GM23338 (cell line): ENCODE measurements around the gene LMF2. TPM values are rescaled to one million over a fixed set of nuclear protein-coding genes. Genes with fewer than 3 reads are reported as not detected.

Source experiments
- ATAC-seq: fragments of 200-7000 bp; cut with Tn5 transposase; 3 replicates; pipeline ENCODE4 v1.9.1; 2020
- DNase-seq: peaks from one replicate; pipeline ENCODE4 v3.0.0-alpha.2; 2015; ENCODE audit warnings: low spot score
- H2AFZ ChIP-seq: fragments of 200-600 bp; sonication (generic); 2 replicates; pipeline ENCODE4 v1.8.0; 2016; ENCODE audit warnings: antibody characterized with exemption, mild to moderate bottlenecking, moderate library complexity
- H3F3A ChIP-seq: fragments of 200-600 bp; sonication (generic); replicated peaks from 2 replicates; pipeline ENCODE4 v1.8.0; 2017; ENCODE audit warnings: antibody characterized with exemption, mixed run types, low read depth
- H3K27ac ChIP-seq: fragments of 200-600 bp; sonication (generic); 2 replicates; pipeline ENCODE4 v1.6.1; 2016; ENCODE audit warnings: low read depth
- H3K27me3 ChIP-seq: fragments of 200-600 bp; sonication (generic); 2 replicates; pipeline ENCODE4 v1.8.0; 2016; ENCODE audit warnings: mild to moderate bottlenecking, mixed run types, moderate library complexity; ENCODE audit not compliant: insufficient read depth
- H3K36me3 ChIP-seq: fragments of 200-600 bp; sonication (generic); 2 replicates; pipeline ENCODE4 v1.8.0; 2016; ENCODE audit warnings: mild to moderate bottlenecking; ENCODE audit not compliant: insufficient read depth
- H3K4me1 ChIP-seq: fragments of 200-600 bp; sonication (generic); 2 replicates; pipeline ENCODE4 v1.8.0; 2016; ENCODE audit warnings: mild to moderate bottlenecking, moderate library complexity; ENCODE audit not compliant: insufficient read depth
- H3K4me2 ChIP-seq: fragments of 200-600 bp; sonication (generic); 2 replicates; pipeline ENCODE4 v1.7.1; 2017; ENCODE audit warnings: mixed run types
- H3K4me3 ChIP-seq: fragments of 200-600 bp; sonication (generic); 2 replicates; pipeline ENCODE4 v1.6.1; 2016; ENCODE audit warnings: mixed run types
- H3K79me2 ChIP-seq: fragments of 200-600 bp; sonication (generic); replicated peaks from 2 replicates; pipeline ENCODE4 v1.8.0; 2017; ENCODE audit warnings: mild to moderate bottlenecking; ENCODE audit not compliant: insufficient read depth
- H3K9me2 ChIP-seq: fragments of 200-600 bp; sonication (generic); 2 replicates; pipeline ENCODE4 v1.8.0; 2017; ENCODE audit not compliant: insufficient read depth
- H4K20me1 ChIP-seq: fragments of 200-600 bp; sonication (generic); replicated peaks from 2 replicates; pipeline ENCODE4 v1.8.0; 2017; ENCODE audit warnings: mild to moderate bottlenecking; ENCODE audit not compliant: insufficient read depth
- H3K27ac Mint-ChIP-seq: 2 replicates; pipeline ENCODE4 v1.8.0; 2020; ENCODE audit warnings: inconsistent platforms, mild to moderate bottlenecking, moderate library complexity, mixed read lengths
- H3K27me3 Mint-ChIP-seq: 3 replicates; pipeline ENCODE4 v1.8.0; 2022; ENCODE audit warnings: low read depth, mild to moderate bottlenecking, moderate library complexity, mixed read lengths, inconsistent platforms; ENCODE audit not compliant: insufficient read depth, poor library complexity
- H3K36me3 Mint-ChIP-seq: 3 replicates; pipeline ENCODE4 v1.8.0; 2021; ENCODE audit warnings: low read depth, mild to moderate bottlenecking, inconsistent platforms, moderate library complexity, mixed read lengths
- H3K4me1 Mint-ChIP-seq: 3 replicates; pipeline ENCODE4 v1.8.0; 2020; ENCODE audit warnings: mild to moderate bottlenecking, inconsistent platforms, mixed read lengths
- H3K4me3 Mint-ChIP-seq: 3 replicates; pipeline ENCODE4 v1.8.0; 2021; ENCODE audit warnings: moderate library complexity, mild to moderate bottlenecking, inconsistent platforms, mixed read lengths
- H3K9me3 Mint-ChIP-seq: 3 replicates; pipeline ENCODE4 v1.8.0; 2020; ENCODE audit warnings: moderate library complexity, mild to moderate bottlenecking, inconsistent platforms, mixed read lengths
- CREB1 ChIP-seq: fragments of 250-450 bp; sonication (Bioruptor Pico); IDR thresholded peaks from 2 replicates; pipeline ENCODE4 v1.5.0; 2020; ENCODE audit warnings: low read depth, mild to moderate bottlenecking, moderate library complexity
- EZH2 ChIP-seq: fragments of 200-600 bp; sonication (generic); IDR thresholded peaks from one replicate; pipeline ENCODE4 v1.8.0; 2017; ENCODE audit warnings: antibody characterized with exemption, mild to moderate bottlenecking, low read depth; ENCODE audit not compliant: unreplicated experiment
- EZH2phosphoT487 ChIP-seq: fragments of 200-600 bp; sonication (generic); IDR thresholded peaks from one replicate; pipeline ENCODE4 v1.8.1; 2018; ENCODE audit warnings: antibody characterized with exemption; ENCODE audit not compliant: unreplicated experiment
- JUNB ChIP-seq: IDR thresholded peaks from one replicate; pipeline ENCODE4 v1.6.1; 2016; ENCODE audit warnings: antibody characterized with exemption; ENCODE audit not compliant: unreplicated experiment
- NANOG ChIP-seq: IDR thresholded peaks from 2 replicates; pipeline ENCODE4 v1.6.1; 2016; ENCODE audit warnings: antibody characterized with exemption, borderline replicate concordance
- POLR2AphosphoS5 ChIP-seq: IDR thresholded peaks from 2 replicates; pipeline ENCODE4 v1.6.1; 2016; ENCODE audit warnings: antibody characterized with exemption, low read depth
- STAT1 ChIP-seq: IDR thresholded peaks from one replicate; pipeline ENCODE4 v1.6.1; 2016; ENCODE audit warnings: antibody characterized with exemption; ENCODE audit not compliant: unreplicated experiment
- ZNF114 ChIP-seq: fragments of 250-450 bp; sonication (Bioruptor Pico); IDR thresholded peaks from 2 replicates; pipeline ENCODE4 v1.5.0; 2020; ENCODE audit warnings: mild to moderate bottlenecking, moderate library complexity
- ZNF331 ChIP-seq: fragments of 250-450 bp; sonication (Bioruptor Pico); IDR thresholded peaks from 2 replicates; pipeline ENCODE4 v1.5.0; 2020; ENCODE audit warnings: low read depth, mild to moderate bottlenecking, moderate library complexity
- ZNF462 ChIP-seq: fragments of 250-450 bp; sonication (Bioruptor Pico); IDR thresholded peaks from 2 replicates; pipeline ENCODE4 v1.5.0; 2020; ENCODE audit warnings: mild to moderate bottlenecking, moderate library complexity
- polyA plus RNA-seq: library from polyadenylated mRNA; unstranded; fragments of >200 nt; fragmentation: Nextera tagmentation; extraction: Ambion mirVana; gene quantifications from 2 replicates; pipeline ENCODE4 v1.2.1, GENCODE V29; 2016
- total RNA-seq: library from RNA; depleted of rRNA; stranded (reverse); fragments of >200 nt; shearing (Covaris generic); gene quantifications from 2 replicates; pipeline ENCODE4 v1.2.3, GENCODE V29; 2014
- TF ChIP-seq, protein P1 (sequence below): IDR thresholded peaks from 2 replicates; pipeline ENCODE4 v1.6.1; 2016; ENCODE audit warnings: antibody characterized with exemption
- TF ChIP-seq, protein P2 (sequence below), 2 experiments: fragments of 200-600 bp in 1 of 2; sonication (generic) in 1 of 2; conservative IDR thresholded peaks; 2 replicates each; pipeline versions ENCODE4 v1.5.1 to v1.6.1; 2016 to 2017; ENCODE audit warnings: antibody characterized with exemption in 2 of 2, low read depth in 2 of 2, mild to moderate bottlenecking in 2 of 2, moderate library complexity in 1 of 2
- TF ChIP-seq, protein P3 (sequence below): IDR thresholded peaks from one replicate; pipeline ENCODE4 v1.6.1; 2018; ENCODE audit warnings: antibody characterized with exemption; ENCODE audit not compliant: unreplicated experiment

LMF2 gene
- total and polyA plus RNA-seq, 2 experiments from 2014 or later, result 15.6 to 36.3 TPM

GRCh38 chr22:50486561-50487289, 20.8 kb downstream of the LMF2 start, which contains the start of gene MIOX:
TSS of gene MIOX (plus strand) at chr22:50486859. CDS start at chr22:50486898, 39 bp downstream.
- Histone ChIP-seq H4K20me1 (no peaks in the 10 kb centered on the region), H3K4me3 (no peak within 1 kb of the TSS), H2AFZ (no peak within 1 kb of the TSS), H3K4me1 (no peaks in the 10 kb centered on the region), H3F3A (no peaks in the 10 kb centered on the region), H3K27ac (no peak within 1 kb of the TSS), H3K4me2 (no peak within 1 kb of the TSS), H3K9me2 (no peaks in the 10 kb centered on the region), H3K27me3 (no peaks in the 10 kb centered on the region), H3K79me2 (no peaks in the 10 kb centered on the region), H3K36me3 (no peaks in the 10 kb centered on the region)
- Mint-ChIP-seq H3K36me3 (0 out of 3 replicates have a peak, but pooled peaks cover 3% of the 10 kb centered on the region), H3K4me3 (no peak within 1 kb of the TSS; the same call in 2 of the 3 replicates), H3K27me3 (peaks cover 9% of the 10 kb centered on the region), H3K9me3 (no peaks in the 10 kb centered on the region), H3K27ac (no peak within 1 kb of the TSS), H3K4me1 (peaks cover 3% of the 10 kb centered on the region; the same call in 1 of the 3 replicates)
- DNase-seq (no peak), ATAC-seq (no peak)
- TF ChIP-seq, protein P1, sequence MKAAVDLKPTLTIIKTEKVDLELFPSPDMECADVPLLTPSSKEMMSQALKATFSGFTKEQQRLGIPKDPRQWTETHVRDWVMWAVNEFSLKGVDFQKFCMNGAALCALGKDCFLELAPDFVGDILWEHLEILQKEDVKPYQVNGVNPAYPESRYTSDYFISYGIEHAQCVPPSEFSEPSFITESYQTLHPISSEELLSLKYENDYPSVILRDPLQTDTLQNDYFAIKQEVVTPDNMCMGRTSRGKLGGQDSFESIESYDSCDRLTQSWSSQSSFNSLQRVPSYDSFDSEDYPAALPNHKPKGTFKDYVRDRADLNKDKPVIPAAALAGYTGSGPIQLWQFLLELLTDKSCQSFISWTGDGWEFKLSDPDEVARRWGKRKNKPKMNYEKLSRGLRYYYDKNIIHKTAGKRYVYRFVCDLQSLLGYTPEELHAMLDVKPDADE, result no peak
- TF ChIP-seq, protein P2, sequence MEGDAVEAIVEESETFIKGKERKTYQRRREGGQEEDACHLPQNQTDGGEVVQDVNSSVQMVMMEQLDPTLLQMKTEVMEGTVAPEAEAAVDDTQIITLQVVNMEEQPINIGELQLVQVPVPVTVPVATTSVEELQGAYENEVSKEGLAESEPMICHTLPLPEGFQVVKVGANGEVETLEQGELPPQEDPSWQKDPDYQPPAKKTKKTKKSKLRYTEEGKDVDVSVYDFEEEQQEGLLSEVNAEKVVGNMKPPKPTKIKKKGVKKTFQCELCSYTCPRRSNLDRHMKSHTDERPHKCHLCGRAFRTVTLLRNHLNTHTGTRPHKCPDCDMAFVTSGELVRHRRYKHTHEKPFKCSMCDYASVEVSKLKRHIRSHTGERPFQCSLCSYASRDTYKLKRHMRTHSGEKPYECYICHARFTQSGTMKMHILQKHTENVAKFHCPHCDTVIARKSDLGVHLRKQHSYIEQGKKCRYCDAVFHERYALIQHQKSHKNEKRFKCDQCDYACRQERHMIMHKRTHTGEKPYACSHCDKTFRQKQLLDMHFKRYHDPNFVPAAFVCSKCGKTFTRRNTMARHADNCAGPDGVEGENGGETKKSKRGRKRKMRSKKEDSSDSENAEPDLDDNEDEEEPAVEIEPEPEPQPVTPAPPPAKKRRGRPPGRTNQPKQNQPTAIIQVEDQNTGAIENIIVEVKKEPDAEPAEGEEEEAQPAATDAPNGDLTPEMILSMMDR (conservative IDR thresholded peaks at IDR 0.05; ENCODE audit: low read depth in 2 of 2), result no peak
- TF ChIP-seq, protein P3, sequence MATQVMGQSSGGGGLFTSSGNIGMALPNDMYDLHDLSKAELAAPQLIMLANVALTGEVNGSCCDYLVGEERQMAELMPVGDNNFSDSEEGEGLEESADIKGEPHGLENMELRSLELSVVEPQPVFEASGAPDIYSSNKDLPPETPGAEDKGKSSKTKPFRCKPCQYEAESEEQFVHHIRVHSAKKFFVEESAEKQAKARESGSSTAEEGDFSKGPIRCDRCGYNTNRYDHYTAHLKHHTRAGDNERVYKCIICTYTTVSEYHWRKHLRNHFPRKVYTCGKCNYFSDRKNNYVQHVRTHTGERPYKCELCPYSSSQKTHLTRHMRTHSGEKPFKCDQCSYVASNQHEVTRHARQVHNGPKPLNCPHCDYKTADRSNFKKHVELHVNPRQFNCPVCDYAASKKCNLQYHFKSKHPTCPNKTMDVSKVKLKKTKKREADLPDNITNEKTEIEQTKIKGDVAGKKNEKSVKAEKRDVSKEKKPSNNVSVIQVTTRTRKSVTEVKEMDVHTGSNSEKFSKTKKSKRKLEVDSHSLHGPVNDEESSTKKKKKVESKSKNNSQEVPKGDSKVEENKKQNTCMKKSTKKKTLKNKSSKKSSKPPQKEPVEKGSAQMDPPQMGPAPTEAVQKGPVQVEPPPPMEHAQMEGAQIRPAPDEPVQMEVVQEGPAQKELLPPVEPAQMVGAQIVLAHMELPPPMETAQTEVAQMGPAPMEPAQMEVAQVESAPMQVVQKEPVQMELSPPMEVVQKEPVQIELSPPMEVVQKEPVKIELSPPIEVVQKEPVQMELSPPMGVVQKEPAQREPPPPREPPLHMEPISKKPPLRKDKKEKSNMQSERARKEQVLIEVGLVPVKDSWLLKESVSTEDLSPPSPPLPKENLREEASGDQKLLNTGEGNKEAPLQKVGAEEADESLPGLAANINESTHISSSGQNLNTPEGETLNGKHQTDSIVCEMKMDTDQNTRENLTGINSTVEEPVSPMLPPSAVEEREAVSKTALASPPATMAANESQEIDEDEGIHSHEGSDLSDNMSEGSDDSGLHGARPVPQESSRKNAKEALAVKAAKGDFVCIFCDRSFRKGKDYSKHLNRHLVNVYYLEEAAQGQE, result no peak
- TF ChIP-seq ZNF331 (no peak), EZH2phosphoT487 (no peak), JUNB (no peak), EZH2 (no peak), POLR2AphosphoS5 (no peak), ZNF114 (no peak), STAT1 (no peak), ZNF462 (no peak), CREB1 (CRISPR knock-in tag) (no peak), NANOG (no peak)
